ENCODE results near the gene GLUL.

Gene GLUL

GRCh38 chr1:182351790-182352364, 39.7 kb downstream of the GLUL start:
- no peak overlapping the region for H3K4me3 ChIP-seq (ENCODE audit: low read length)
- TF ChIP-seq CTCF (conservative IDR thresholded peaks at IDR 0.05; ENCODE audit: low read length): no peak
- no peak for DNase-seq (ENCODE audit: low read depth)

DNA sequence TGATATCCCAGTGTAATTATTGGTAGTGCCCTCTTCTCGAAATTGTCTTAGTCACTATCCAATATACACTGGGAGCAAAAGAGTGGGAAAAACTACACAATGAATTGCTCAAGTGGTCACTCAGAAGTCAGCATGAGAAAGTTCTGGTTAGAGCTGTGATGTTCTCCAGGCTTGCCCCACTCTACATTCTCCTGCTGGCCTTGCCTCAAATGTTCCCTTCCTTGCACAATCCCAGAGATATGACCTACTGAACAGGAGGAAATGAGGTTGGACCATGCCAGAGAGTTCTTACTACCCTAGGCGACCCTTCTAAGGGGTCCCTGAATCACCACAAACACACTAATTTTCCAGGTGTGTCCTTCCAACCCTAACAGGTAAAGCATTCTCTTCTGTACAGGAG, 40.8 kb downstream of the GLUL start:
- no peak for TF ChIP-seq CTCF (conservative IDR thresholded peaks at IDR 0.05; ENCODE audit: low read length)
- peak; percentile 35 for DNase-seq (ENCODE audit: low read depth)
- no peak overlapping the region for H3K4me3 ChIP-seq (ENCODE audit: low read length)

GRCh38 chr1:182348961-182349747, 42.4 kb downstream of the GLUL start:
- no peak overlapping the region for H3K4me3 ChIP-seq (ENCODE audit: low read length)
- peak; percentile 66 for DNase-seq (ENCODE audit: low read depth)
- TF ChIP-seq CTCF (conservative IDR thresholded peaks at IDR 0.05; ENCODE audit: low read length): no peak

DNA sequence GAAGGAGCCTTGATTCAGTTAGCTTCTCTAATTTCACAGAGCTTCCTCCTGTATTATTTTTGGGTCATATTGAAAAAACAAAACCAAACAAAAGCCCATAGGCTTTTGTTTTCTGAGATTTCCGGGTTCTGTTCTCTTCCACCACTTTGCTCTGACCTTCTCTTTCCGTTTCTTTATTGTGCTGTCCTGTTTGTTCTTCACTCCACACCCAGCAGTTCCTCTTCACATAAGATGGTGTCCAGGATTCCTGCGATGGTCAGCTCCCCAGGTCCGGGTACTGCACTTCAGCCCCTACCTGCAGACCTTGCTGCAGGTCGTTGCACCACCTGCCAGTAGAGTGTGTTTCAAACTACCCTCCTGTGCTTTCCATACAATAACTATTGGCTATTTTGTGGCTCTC, 44.6 kb downstream of the GLUL start:
- DNase-seq (ENCODE audit: low read depth): no peak
- no peak for TF ChIP-seq CTCF (conservative IDR thresholded peaks at IDR 0.05; ENCODE audit: low read length)
- no peak overlapping the region for H3K4me3 ChIP-seq (ENCODE audit: low read length)

DNA sequence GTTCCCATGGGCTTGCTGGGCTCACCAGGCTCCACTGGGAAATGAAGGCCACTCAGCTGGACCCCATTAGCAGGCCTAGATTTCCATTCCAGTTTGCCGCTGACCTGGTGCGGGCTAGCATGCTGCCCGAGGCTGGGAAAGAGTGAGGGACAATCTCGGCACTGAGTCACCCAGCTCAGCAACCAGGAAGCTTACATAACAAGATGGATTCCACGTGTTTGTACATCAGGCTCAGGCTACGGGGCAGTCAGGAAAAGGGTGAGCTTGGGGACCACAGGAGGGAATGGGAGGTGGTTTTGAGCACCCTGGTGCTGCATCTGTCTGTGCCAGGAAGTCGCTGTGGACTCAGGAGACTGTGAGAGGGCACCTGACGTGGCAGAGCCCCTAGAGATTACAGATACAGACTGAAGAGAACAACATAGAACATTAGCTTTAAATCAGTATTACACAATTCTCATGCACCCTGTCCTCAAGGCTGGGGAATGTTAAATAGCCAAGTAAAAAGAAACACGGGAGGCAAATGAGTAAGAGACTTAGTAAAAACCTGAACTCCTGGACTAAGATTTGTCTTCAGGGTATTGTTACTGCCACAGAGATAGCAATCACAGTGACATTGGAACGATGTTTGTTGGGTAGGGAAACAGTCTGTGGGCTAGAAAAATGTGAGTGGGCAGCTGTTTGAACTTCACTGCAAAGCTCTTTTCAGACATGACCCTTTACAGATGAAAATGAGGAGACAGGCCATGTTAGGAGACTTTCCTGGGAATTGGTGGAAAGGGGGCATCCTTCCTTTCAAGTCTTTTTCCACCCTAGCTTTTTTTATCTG, 51.1 kb downstream of the GLUL start:
- peak; percentile 76 for DNase-seq (ENCODE audit: low read depth)
- no peak for TF ChIP-seq CTCF (conservative IDR thresholded peaks at IDR 0.05; ENCODE audit: low read length)
- H3K4me3 ChIP-seq (ENCODE audit: low read length): no peak overlapping the region; the same call in 1 of the 2 replicates

DNA sequence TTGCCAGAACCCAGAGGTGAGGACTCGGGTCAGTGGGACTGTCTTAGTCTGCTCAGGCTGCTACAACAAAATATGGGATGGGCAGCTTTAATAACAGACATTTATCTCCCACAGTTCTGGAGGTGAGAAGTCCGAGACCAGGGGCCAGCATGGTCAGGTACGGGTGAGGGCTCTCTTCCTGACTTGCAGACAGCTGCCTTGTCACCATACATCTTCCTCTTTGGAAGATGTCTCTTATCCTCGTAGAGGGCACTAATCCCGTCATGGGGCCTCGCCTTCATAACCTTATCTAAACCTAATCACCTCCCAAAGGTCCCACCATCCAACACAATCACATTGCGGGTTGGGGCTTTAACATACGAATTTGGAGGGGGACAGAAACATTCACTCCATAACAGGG, 51.9 kb downstream of the GLUL start:
- H3K4me3 ChIP-seq (ENCODE audit: low read length): no peak overlapping the region
- no peak for TF ChIP-seq CTCF (conservative IDR thresholded peaks at IDR 0.05; ENCODE audit: low read length)
- DNase-seq (ENCODE audit: low read depth): no peak
